Measurements from ENCODE around the gene AP2A2.

Gene AP2A2

GRCh38 chr11:1007279-1007678 lies 81.6 kb downstream of the AP2A2 start:
- DNase-seq (ENCODE audit: low spot score) = no peak
- TF ChIP-seq, protein P1, sequence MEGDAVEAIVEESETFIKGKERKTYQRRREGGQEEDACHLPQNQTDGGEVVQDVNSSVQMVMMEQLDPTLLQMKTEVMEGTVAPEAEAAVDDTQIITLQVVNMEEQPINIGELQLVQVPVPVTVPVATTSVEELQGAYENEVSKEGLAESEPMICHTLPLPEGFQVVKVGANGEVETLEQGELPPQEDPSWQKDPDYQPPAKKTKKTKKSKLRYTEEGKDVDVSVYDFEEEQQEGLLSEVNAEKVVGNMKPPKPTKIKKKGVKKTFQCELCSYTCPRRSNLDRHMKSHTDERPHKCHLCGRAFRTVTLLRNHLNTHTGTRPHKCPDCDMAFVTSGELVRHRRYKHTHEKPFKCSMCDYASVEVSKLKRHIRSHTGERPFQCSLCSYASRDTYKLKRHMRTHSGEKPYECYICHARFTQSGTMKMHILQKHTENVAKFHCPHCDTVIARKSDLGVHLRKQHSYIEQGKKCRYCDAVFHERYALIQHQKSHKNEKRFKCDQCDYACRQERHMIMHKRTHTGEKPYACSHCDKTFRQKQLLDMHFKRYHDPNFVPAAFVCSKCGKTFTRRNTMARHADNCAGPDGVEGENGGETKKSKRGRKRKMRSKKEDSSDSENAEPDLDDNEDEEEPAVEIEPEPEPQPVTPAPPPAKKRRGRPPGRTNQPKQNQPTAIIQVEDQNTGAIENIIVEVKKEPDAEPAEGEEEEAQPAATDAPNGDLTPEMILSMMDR (IDR thresholded peaks at IDR 0.05; ENCODE audit: extremely low read depth, missing control alignments) = no peak

- TF ChIP-seq, protein P1 (IDR thresholded peaks at IDR 0.05; ENCODE audit: extremely low read depth, missing control alignments) = no peak
- no peak for DNase-seq (ENCODE audit: low spot score)
Measured at GRCh38 chr11:1008001-1008802, 82.5 kb downstream of the AP2A2 start.

GRCh38 chr11:1008803-1009145 lies 83.1 kb downstream of the AP2A2 start:
- TF ChIP-seq, protein P1 (IDR thresholded peaks at IDR 0.05; ENCODE audit: extremely low read depth, missing control alignments) = no peak
- no peak for DNase-seq (ENCODE audit: low spot score)

- no peak for DNase-seq (ENCODE audit: low spot score)
- TF ChIP-seq, protein P1 (IDR thresholded peaks at IDR 0.05; ENCODE audit: extremely low read depth, missing control alignments) = no peak
Measured at GRCh38 chr11:1009371-1009770, 83.7 kb downstream of the AP2A2 start.

- DNase-seq (ENCODE audit: low spot score) = no peak
- TF ChIP-seq, protein P1 (IDR thresholded peaks at IDR 0.05; ENCODE audit: extremely low read depth, missing control alignments) = no peak
Measured at GRCh38 chr11:1009991-1010390, 84.3 kb downstream of the AP2A2 start.

DNA sequence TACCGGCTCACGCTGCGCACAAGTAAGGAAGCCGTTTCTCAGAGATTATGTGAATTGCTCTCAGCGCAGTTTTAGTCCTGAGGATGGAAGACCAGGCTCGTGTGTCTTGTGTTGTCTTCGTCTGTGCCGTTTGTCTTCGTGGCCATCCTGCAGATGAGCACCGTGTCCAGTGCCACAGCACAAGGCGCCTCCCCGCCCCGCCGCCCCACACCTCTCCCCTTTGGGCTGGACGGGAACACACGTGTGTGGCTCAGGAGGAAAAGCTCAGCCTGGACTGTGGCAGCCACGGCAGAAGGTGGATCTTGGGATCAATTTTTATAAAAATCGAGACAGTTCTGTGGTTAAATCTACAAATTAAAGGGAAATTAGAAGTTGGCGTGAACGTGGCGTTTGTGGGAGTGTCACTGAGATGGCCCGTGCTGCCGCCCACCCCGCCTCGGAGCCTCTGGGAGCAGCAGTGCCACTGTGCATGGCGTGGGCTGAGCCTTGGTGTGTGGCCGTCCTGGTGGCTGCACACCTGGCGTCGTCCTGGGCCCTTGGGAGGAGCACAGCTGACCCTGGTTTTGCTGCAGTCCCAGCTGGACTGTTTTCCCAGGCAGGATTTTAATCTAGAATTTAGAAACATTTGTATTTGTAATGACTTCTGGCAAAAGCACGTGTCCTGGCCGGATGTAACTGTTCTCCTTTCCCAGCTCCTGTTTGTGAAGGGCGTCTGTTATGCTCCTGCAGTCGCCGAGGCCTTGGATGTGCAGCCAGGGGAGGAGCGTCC lies 85.1 kb downstream of the AP2A2 start:
- DNase-seq (ENCODE audit: low spot score) = no peak
- TF ChIP-seq, protein P1 (IDR thresholded peaks at IDR 0.05; ENCODE audit: extremely low read depth, missing control alignments) = no peak

DNA sequence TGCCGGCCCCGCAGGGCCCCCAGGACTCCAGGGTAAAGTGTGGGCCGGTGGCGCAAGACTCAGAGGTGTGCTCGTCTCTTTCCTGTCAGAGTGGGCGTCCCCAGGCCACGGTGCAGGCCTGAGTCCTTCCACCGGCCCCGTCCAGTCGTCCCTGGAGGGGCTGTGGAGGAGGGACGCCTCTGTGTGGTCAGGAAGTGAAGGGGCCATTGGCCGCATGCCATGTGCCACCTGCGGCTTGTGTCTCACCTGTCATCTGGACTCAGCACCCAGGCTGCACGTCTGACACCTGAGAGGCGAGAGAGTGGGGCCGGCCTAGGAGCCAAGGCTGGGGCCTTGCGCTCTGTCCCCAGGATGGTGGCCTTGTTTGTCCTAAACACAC lies 85.6 kb downstream of the AP2A2 start:
- TF ChIP-seq, protein P1 (IDR thresholded peaks at IDR 0.05; ENCODE audit: extremely low read depth, missing control alignments) = no peak

More for the DNA sequence above, 85.6 kb downstream of the AP2A2 start:
- no peak for DNase-seq (ENCODE audit: low spot score)
